ENCODE data around the gene EFCAB7.

DNA sequence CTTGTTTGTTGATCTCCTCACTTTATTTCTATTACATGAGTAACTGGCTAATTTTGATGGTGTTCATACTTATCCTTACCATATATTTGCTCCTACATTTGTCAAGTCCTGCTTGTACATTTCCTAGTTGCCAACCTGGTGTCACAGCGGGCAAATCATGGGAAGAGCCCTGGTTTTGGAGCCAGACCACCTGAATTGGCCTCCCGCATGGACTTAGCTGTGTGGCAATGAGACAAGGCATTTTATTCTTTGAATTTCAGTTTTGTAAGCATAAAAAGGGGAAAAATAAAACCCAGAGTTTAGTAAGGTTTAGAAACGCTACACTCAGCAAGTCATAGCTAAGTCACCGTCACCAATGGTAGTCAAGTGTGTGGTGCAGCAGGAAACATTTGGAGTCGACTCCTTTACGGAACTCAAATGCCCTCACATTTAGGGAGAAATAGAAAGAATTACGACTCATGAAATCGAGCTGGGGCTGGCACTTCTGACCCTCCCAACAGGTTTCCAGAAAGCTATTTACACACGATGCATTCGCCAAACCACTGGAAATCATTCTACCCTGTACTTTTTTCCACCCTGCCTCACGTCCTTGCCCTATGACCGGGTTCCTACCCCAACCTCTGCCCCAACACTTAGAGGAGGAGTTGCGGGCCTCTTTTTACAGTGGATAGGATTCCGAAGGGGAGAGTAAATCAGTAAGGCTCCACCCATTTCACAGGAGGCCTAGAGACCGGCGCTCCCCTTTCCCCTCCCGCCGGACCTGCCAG lies 69.4 kb downstream of the EFCAB7 start:
- TF ChIP-seq, protein P1, sequence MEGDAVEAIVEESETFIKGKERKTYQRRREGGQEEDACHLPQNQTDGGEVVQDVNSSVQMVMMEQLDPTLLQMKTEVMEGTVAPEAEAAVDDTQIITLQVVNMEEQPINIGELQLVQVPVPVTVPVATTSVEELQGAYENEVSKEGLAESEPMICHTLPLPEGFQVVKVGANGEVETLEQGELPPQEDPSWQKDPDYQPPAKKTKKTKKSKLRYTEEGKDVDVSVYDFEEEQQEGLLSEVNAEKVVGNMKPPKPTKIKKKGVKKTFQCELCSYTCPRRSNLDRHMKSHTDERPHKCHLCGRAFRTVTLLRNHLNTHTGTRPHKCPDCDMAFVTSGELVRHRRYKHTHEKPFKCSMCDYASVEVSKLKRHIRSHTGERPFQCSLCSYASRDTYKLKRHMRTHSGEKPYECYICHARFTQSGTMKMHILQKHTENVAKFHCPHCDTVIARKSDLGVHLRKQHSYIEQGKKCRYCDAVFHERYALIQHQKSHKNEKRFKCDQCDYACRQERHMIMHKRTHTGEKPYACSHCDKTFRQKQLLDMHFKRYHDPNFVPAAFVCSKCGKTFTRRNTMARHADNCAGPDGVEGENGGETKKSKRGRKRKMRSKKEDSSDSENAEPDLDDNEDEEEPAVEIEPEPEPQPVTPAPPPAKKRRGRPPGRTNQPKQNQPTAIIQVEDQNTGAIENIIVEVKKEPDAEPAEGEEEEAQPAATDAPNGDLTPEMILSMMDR (IDR thresholded peaks at IDR 0.05): no peak
- no peak for TF ChIP-seq POLR2A (IDR thresholded peaks at IDR 0.05)
